Osteoblast (primary cell): ENCODE measurements around the gene SYNE1. TPM values are rescaled to one million over a fixed set of nuclear protein-coding genes. Genes with fewer than 3 reads are reported as not detected.

ENCODE experiments used
- DNase-seq: peaks from one replicate; pipeline ENCODE4 v3.0.0; 2011; ENCODE audit warnings: low spot score, mixed read lengths; ENCODE audit not compliant: insufficient read length; ENCODE audit errors: missing footprints
- H2AFZ ChIP-seq: 2 replicates; pipeline ENCODE4 v1.6.0; 2011; ENCODE audit warnings: mild to moderate bottlenecking, low read length
- H3K27ac ChIP-seq: 2 replicates; pipeline ENCODE4 v1.5.1; 2011; ENCODE audit warnings: mild to moderate bottlenecking, low read depth, low read length, moderate library complexity
- H3K27me3 ChIP-seq: 2 replicates; pipeline ENCODE4 v1.6.0; 2012; ENCODE audit warnings: mild to moderate bottlenecking, control low read depth, inconsistent platforms, low read length, moderate library complexity; ENCODE audit not compliant: insufficient read depth
- H3K36me3 ChIP-seq: 2 replicates; pipeline ENCODE4 v1.5.1; 2011; ENCODE audit warnings: mild to moderate bottlenecking, low read length, control low read depth, moderate library complexity; ENCODE audit not compliant: insufficient read depth
- H3K4me1 ChIP-seq: 2 replicates; pipeline ENCODE4 v1.5.1; 2011; ENCODE audit warnings: mild to moderate bottlenecking, low read length, control low read depth, moderate library complexity; ENCODE audit not compliant: insufficient read depth
- H3K4me2 ChIP-seq: 2 replicates; pipeline ENCODE4 v1.6.0; 2011; ENCODE audit warnings: mild to moderate bottlenecking, low read length; ENCODE audit not compliant: insufficient read depth
- H3K4me3 ChIP-seq: fragments of 200-600 bp; sonication (generic); 3 replicates; pipeline ENCODE4 v1.5.1; 2012; ENCODE audit warnings: mild to moderate bottlenecking, low read length, inconsistent platforms; ENCODE audit not compliant: insufficient read depth
- H3K79me2 ChIP-seq: 2 replicates; pipeline ENCODE4 v1.6.0; 2012; ENCODE audit warnings: mild to moderate bottlenecking, low read length, control low read depth, inconsistent platforms; ENCODE audit not compliant: insufficient read depth
- H3K9me3 ChIP-seq: 2 replicates; pipeline ENCODE4 v1.5.1; 2011; ENCODE audit warnings: low read depth, low read length, control low read depth
- H4K20me1 ChIP-seq: 2 replicates; pipeline ENCODE4 v1.6.0; 2012; ENCODE audit warnings: mild to moderate bottlenecking, low read length, control low read depth; ENCODE audit not compliant: insufficient read depth
- CTCF ChIP-seq: IDR thresholded peaks from 2 replicates; pipeline ENCODE4 v1.5.1; 2011; ENCODE audit warnings: mild to moderate bottlenecking, low read depth, low read length, moderate library complexity; ENCODE audit errors: extremely low read depth
- total RNA-seq: library from RNA; depleted of rRNA; stranded (reverse); fragments of >200 nt; gene quantifications from 2 replicates; pipeline ENCODE4 v1.2.3, GENCODE V29; 2012

SYNE1 gene
- total RNA-seq, 1 donor, result 240 TPM

DNA sequence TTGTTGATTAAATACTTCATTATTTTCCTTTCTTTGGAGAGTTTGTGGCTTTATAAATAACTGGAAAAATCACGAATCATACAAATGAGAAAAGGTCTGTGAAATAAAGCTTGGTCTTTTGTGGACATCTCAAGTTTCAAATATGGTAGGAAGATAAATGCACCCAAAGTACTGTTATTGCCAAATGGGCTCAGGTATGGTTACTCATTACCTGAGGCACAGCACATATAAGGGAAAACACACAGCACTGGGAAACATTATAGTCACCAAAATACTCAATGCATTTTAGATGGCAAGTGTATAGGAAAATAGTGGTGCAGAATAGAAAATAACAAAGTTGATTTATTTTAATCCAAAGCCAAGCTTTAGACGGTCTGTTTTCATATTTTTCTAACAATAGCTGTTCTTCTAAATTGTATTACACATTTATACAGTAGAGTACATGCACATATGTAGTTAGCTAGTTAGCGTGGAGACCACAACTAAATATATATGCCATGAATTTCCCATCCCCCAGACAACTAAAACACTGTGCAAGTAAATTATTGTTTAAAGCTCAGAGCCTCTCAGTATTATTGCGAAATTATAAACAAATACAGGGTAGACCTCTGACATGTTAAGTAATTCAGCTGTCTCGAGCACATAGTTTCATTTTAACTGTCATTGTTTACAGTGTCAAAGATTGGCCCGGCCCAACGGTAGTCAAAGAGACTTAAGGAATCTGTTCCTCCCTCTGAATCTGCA is 336.0 kb downstream of the SYNE1 start:
- no peak for DNase-seq
- Histone ChIP-seq H3K4me3 (peak overlapping the region; percentile 79), H3K9me3 (no peaks in the 10 kb centered on the region), H4K20me1 (no peaks in the 10 kb centered on the region), H3K36me3 (peaks cover 37% of the 10 kb centered on the region), H3K27me3 (no peaks in the 10 kb centered on the region), H3K79me2 (peaks cover 13% of the 10 kb centered on the region), H3K4me2 (peak overlapping the region; percentile 92), H3K4me1 (peaks cover 15% of the 10 kb centered on the region), H2AFZ (peak overlapping the region; percentile 78), H3K27ac (peak overlapping the region; percentile 83)
- no peak for TF ChIP-seq CTCF

DNA sequence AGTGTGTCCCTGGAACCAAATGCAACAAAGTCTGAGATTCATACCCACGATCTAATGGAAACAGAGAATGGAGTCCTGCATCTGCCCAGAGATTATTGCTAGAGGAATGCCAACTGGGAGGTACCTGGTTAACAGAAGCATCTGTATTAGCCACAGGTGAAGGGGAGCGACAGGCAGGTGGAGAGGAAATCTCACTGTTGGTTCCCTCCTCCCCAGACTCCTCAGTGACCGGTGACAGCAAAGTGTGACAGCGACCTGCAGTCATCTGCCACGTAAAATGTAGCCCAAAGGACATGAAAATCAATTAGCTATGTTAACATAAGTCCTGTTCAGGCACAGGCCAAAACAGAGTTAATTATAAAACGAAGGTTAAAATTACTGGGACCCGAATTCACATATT is 336.6 kb downstream of the SYNE1 start:
- DNase-seq, result no peak
- Histone ChIP-seq H3K4me3 (no peak overlapping the region), H3K9me3 (no peaks in the 10 kb centered on the region), H3K4me1 (peaks cover 20% of the 10 kb centered on the region), H4K20me1 (no peaks in the 10 kb centered on the region), H3K27ac (no peak overlapping the region), H3K79me2 (peaks cover 13% of the 10 kb centered on the region), H3K4me2 (no peak overlapping the region), H2AFZ (no peak overlapping the region), H3K36me3 (peaks cover 32% of the 10 kb centered on the region), H3K27me3 (no peaks in the 10 kb centered on the region)
- TF ChIP-seq CTCF, result no peak

- peaks cover 24% of the 10 kb centered on the region for H3K36me3 ChIP-seq
- peaks cover 13% of the 10 kb centered on the region for H3K79me2 ChIP-seq
- no peaks in the 10 kb centered on the region for H3K9me3 ChIP-seq
- no peaks in the 10 kb centered on the region for H3K27me3 ChIP-seq
- peaks cover 28% of the 10 kb centered on the region for H3K4me1 ChIP-seq
- no peaks in the 10 kb centered on the region for H4K20me1 ChIP-seq
- no peak overlapping the region for H3K4me3 ChIP-seq
- H2AFZ ChIP-seq, result no peak overlapping the region
- H3K27ac ChIP-seq, result no peak overlapping the region
- no peak overlapping the region for H3K4me2 ChIP-seq
- no peak for DNase-seq
- no peak for TF ChIP-seq CTCF
Observed at GRCh38 chr6:152298848-152299735, 338.1 kb downstream of the SYNE1 start.

DNA sequence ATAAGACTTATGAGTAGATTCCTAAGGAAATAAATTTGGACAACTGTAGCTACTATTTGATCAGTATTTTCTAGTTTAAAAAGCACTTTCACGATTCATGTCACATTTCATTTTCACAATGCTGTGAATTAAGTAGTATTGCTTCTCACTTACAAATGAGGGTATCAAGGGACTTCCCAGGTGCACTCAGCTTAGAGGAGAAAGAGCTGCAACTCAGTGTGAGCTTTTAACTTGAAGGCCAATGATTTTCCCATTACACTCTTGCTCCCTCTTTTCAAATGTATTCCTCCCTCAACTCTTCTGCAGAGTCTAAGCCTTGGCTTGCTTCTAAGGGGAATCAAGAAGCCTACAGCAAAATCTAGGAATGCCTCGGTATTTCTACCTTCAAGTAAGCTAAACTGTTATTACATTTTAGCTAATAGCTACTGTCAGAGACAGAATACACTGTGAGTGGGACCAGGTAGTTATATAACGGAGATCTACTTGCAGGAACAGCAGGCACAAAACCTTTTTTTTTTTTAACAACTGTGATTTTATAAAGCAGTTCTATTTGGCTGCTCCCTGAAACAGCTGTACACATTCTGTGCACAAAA is 339.0 kb downstream of the SYNE1 start:
- Histone ChIP-seq H3K4me2 (no peak overlapping the region), H3K9me3 (no peaks in the 10 kb centered on the region), H3K4me1 (peaks cover 28% of the 10 kb centered on the region), H2AFZ (no peak overlapping the region), H3K27me3 (no peaks in the 10 kb centered on the region), H3K36me3 (peaks cover 26% of the 10 kb centered on the region), H4K20me1 (no peaks in the 10 kb centered on the region), H3K27ac (no peak overlapping the region), H3K4me3 (no peak overlapping the region), H3K79me2 (peaks cover 13% of the 10 kb centered on the region)
- DNase-seq, result no peak
- no peak for TF ChIP-seq CTCF
